ENCODE data around the gene PKD1. TPM values are rescaled to one million over a fixed set of nuclear protein-coding genes. Genes with fewer than 3 reads are reported as not detected.
"Not testable (repeated sequence)": the region's sequence is repeated elsewhere in the genome, so short reads cannot be mapped to it uniquely, and the experiment has no call there.

PKD1 gene
- total RNA-seq, 4 donors from 2014 or later = 168 to 376 (median 339) TPM

DNA sequence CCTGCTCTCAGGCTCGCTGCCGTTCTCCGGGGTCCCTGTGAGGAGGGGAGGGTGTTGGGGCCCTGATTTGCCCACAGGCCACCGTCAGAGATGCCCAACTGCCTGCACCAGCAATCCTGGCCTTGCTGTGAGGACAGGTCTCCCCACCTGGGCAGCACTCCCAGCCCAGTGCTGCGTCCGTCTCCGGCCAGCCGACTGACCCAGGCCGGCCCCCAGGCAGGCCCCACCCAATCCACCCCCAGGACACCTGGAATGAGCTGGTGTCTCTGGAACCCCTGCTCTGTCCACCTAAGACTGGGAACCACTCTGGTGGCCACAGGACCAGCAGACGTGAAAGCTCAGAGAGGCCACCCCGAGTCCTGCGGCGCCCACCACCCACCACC, 20.1 kb downstream of the PKD1 start:
- H3K9me3 ChIP-seq = no peaks in the 10 kb centered on the region
- TF ChIP-seq, protein P1, sequence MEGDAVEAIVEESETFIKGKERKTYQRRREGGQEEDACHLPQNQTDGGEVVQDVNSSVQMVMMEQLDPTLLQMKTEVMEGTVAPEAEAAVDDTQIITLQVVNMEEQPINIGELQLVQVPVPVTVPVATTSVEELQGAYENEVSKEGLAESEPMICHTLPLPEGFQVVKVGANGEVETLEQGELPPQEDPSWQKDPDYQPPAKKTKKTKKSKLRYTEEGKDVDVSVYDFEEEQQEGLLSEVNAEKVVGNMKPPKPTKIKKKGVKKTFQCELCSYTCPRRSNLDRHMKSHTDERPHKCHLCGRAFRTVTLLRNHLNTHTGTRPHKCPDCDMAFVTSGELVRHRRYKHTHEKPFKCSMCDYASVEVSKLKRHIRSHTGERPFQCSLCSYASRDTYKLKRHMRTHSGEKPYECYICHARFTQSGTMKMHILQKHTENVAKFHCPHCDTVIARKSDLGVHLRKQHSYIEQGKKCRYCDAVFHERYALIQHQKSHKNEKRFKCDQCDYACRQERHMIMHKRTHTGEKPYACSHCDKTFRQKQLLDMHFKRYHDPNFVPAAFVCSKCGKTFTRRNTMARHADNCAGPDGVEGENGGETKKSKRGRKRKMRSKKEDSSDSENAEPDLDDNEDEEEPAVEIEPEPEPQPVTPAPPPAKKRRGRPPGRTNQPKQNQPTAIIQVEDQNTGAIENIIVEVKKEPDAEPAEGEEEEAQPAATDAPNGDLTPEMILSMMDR (IDR thresholded peaks at IDR 0.05 in 4 of 5, conservative IDR thresholded peaks at IDR 0.05 in 1 of 5) = no peak
- TF ChIP-seq POLR2A (IDR thresholded peaks at IDR 0.05) = no peak
- H3K4me1 ChIP-seq = peaks cover 22 to 37% of the 10 kb centered on the region in 2 donors
- no peaks in the 10 kb centered on the region for H3K27me3 ChIP-seq
- H3K4me3 ChIP-seq = no peak overlapping the region
- H3K27ac ChIP-seq = peak overlapping the region in 2 of 4 donors; percentile 63 to 83
- in situ Hi-C loops (cut with MboI; ENCODE audit: low sequenced_read_pairs in 4 of 4) = no loop called here
- DNase-seq (no peak), ATAC-seq (no peak)
- intact Hi-C loops (cut with DNase I; ENCODE audit: low total_unique reads) = no loop called here
- peaks cover 0 to 31% of the 10 kb centered on the region in 2 donors for H3K36me3 ChIP-seq

DNA sequence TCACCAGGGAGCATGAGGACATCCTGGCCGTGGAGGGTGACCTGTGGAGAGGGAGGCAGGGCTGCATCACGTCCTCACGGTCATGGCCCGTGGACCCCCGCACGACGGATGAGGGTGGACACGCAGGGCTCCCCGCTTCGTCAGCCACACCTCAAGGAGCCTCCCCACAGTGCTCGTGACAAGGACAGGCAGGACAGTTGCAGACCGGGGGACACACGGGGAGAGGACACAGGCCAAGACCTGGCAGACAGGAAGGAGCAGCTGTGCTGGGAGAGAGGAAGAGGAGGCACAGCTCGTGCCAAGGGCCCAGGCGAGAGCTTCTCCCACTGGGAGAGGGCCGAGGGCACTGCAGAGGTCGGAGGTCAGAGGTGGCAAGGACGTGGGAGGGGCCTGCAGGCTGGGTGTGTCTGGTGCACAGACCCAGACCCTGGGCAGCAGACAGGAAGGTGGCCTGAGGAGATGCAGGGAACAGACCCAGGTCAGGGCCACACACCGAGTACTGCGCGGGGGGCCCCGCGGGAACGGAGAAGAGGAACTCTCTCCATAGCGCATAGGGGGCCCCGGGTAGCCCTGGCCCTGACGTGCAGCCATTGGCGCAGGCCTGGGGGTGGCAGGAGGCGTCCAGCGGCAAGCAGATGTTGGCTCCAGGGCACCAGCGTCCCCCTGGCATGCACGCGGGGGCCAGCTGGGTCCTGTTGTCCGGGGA, 20.7 kb downstream of the PKD1 start:
- H3K9me3 ChIP-seq; in situ Hi-C loops (cut with MboI; ENCODE audit: low sequenced_read_pairs in 4 of 4); H3K27me3 ChIP-seq; intact Hi-C loops (cut with DNase I; ENCODE audit: low total_unique reads); ATAC-seq; H3K4me3 ChIP-seq: not testable (repeated sequence)
- Histone ChIP-seq H3K27ac (peak overlapping the region; percentile 33 to 83 (median 51)), H3K4me1 (peaks cover 18 to 31% of the 10 kb centered on the region in 2 donors), H3K36me3 (peaks cover 0 to 37% of the 10 kb centered on the region in 2 donors)
- peak; percentile 30 to 74 for DNase-seq

DNA sequence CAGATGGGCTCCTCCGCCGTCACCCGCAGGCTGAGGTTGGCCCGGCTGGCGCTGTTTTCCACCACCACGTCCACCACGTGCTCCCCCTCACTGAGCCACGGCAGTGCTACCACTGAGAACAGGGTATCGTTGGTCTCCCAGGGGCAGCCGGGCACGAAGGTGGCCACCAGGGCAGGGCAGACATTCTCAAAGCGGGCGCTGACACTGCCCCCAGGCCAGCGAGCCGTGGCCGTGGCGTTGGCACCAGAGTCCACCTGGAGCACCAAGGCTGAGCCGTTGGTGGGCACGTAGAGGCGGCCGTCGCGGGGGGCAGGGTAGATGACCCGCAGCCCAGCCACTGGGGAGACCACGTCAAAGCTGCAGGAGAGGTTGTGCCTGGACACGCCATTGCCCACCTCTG, 21.5 kb downstream of the PKD1 start:
- H3K27me3 ChIP-seq; intact Hi-C loops (cut with DNase I; ENCODE audit: low total_unique reads); H3K4me3 ChIP-seq; H3K9me3 ChIP-seq; DNase-seq; in situ Hi-C loops (cut with MboI; ENCODE audit: low sequenced_read_pairs in 4 of 4); ATAC-seq: not testable (repeated sequence)
- Histone ChIP-seq H3K36me3 (peaks cover 0 to 43% of the 10 kb centered on the region in 2 donors), H3K27ac (peak overlapping the region in 3 of 4 donors; percentile 18 to 83 (median 63)), H3K4me1 (peaks cover 18 to 24% of the 10 kb centered on the region in 2 donors)

DNA sequence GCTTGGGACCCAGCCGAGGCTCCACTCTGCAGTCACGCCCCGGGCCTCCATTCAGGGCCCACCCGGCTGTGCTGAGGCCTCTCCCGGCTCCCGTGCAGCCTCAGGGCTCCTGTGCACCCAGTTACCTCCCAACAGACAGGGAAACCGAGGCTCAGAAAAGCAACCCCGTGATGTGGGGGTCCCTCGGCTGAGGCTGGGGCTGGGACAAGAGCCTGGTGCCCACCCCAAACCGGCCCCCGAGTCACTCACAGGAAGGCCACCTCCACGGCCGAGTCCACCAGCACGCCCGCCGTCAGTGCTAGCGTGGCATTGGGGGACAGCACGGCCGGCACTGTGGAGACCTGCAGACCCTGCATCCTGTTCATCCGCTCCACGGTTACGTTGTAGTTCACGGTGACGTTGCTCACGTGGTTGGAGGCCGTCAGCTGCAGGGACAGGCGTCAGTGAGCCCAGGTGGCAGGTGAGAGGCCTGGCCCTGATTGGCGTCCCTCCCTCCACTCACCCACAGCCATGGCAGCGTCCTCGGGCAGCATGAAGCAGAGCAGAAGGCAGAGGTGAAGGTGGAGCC, 23.1 kb downstream of the PKD1 start:
- DNase-seq; H3K27me3 ChIP-seq; H3K4me3 ChIP-seq; H3K9me3 ChIP-seq; ATAC-seq; intact Hi-C loops (cut with DNase I; ENCODE audit: low total_unique reads); in situ Hi-C loops (cut with MboI; ENCODE audit: low sequenced_read_pairs in 4 of 4); H3K27ac ChIP-seq: not testable (repeated sequence)
- peaks cover 0 to 53% of the 10 kb centered on the region in 2 donors for H3K36me3 ChIP-seq
- H3K4me1 ChIP-seq = peaks cover 10 to 12% of the 10 kb centered on the region in 2 donors

DNA sequence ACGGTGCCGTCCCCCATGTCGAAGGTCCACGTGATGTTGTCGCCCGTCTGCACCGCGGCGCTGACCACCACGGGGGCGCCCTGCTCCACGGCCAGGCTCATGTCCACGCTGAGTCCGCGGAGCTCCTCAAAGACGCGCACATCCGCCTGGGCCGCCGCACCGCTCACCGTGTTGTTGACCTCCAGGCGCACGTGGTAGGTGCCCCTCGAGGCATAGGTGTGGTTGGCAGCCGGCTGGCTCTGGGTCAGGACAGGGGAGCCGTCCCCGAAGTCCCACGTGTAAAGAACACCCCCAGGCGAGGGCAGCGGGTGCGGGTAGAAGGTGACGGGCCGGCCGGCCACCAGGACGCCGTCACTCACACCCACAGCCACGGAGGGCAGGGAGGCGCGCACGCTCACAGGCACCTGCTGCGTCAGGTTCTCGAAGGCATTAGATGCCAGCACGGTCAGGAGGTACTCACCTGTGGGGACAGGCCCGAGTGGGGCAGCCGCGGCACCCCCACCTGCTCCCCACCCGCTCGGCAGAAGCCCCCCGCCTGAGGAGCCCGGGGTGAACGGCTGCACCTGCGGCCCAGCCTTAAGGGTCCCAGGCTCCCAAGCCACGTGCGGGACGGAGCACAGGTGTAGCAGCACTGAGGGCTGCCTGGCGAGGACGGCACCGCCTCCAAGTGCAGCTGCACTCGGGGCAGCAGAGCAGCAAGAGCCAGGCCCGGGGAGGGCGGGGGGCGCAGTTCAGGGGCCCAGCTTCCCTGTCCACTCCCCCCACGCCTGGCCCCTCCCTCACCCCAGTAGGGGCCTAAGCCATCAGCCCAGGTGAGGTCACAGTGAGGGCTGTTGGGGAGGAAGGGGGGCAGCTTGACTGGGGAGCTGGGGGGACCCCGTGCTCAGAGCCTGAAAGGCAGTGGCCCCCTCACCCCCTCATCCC, 24.0 kb downstream of the PKD1 start:
- H3K9me3 ChIP-seq; H3K27me3 ChIP-seq; intact Hi-C loops (cut with DNase I; ENCODE audit: low total_unique reads); in situ Hi-C loops (cut with MboI; ENCODE audit: low sequenced_read_pairs in 4 of 4); H3K4me3 ChIP-seq; ATAC-seq; DNase-seq; H3K4me1 ChIP-seq: not testable (repeated sequence)
- Histone ChIP-seq H3K27ac (peak overlapping the region in 2 of 4 donors; percentile 58 to 64), H3K36me3 (peaks cover 0 to 61% of the 10 kb centered on the region in 2 donors)

DNA sequence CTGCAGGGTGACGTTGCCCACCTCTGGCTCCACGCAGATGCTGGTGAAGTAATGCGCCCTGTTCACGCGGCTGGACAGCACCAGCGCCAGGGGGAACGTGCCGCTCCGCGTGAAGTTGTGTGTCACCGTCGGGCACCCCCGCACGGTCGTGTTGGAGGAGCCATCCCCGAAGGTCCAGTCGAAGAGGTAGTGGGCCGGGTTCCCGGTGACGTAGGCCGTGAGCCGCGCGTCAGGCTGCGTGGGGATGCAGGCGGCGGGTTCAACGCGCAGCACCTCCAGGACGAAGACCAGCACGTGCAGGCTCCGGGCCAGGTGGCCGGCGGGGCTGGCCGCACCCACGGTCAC, 24.7 kb downstream of the PKD1 start:
- H3K27me3 ChIP-seq; H3K9me3 ChIP-seq; H3K4me3 ChIP-seq; H3K4me1 ChIP-seq; intact Hi-C loops (cut with DNase I; ENCODE audit: low total_unique reads); DNase-seq; in situ Hi-C loops (cut with MboI; ENCODE audit: low sequenced_read_pairs in 4 of 4): not testable (repeated sequence)
- H3K27ac ChIP-seq = peak overlapping the region in 3 of 4 donors; percentile 58 to 66 (median 64)
- ATAC-seq = peak in 1 of 2 donors; percentile 46
- H3K36me3 ChIP-seq = peaks cover 0 to 65% of the 10 kb centered on the region in 2 donors

DNA sequence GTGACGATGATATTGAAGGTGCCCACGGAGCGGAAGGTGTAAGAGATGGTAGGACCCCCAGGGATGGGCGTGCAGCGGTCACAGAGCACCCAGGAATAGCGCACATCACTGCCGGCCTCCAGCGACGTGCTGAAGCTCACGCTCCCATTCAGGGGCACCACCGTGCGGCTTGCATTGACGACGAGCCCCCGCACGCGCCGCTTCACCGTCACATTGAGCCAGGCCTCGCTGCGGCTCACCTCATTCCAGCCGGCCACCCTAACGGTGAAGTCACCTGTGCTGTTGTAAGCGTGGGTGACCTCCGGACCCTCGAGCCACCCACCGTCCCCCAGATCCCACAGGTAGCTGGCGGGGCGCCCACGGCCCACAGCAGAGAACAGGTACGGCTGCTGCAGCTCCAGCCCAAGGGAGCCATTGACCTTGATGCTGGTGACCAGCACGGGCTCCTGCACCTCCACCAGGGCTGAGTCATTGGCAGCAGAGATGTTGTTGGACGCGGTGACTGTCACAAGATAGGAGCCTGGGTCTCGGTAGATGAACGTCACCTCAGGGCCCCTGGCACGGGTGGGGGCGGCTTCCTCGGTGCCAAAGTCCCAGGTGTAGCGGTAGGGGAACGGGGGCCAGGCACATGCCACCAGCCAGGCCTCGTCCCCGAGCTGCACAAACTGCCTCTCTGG, 25.2 kb downstream of the PKD1 start:
- intact Hi-C loops (cut with DNase I; ENCODE audit: low total_unique reads); H3K4me1 ChIP-seq; H3K9me3 ChIP-seq; H3K4me3 ChIP-seq; H3K27me3 ChIP-seq; in situ Hi-C loops (cut with MboI; ENCODE audit: low sequenced_read_pairs in 4 of 4): not testable (repeated sequence)
- ATAC-seq = peak; percentile 80 to 91
- peak overlapping the region in 3 of 4 donors; percentile 58 to 66 (median 64) for H3K27ac ChIP-seq
- DNase-seq = peak in 1 of 2 donors; percentile 76
- peaks cover 0 to 69% of the 10 kb centered on the region in 2 donors for H3K36me3 ChIP-seq

DNA sequence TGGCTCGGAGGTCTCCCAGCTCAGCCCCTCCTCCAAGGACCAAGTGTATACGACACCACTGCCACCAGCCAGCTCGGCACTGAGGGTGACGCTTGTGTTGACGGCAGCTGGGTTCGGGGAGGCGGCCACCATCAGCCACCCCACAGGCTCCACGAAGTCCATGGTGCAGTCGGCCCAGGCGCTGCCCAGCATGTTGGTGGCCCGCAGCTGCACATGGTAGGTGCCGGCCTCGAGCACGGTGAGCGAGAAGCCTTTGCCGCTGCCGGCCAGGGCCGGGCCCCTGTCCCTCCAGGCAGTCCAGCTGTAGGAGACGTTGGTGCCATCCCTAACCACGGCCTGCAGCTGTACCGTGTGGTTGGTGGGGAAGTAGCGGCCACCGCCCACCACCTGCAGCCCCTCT, 25.8 kb downstream of the PKD1 start:
- H3K9me3 ChIP-seq; H3K4me1 ChIP-seq; ATAC-seq; H3K4me3 ChIP-seq; in situ Hi-C loops (cut with MboI; ENCODE audit: low sequenced_read_pairs in 4 of 4); intact Hi-C loops (cut with DNase I; ENCODE audit: low total_unique reads); H3K27me3 ChIP-seq; DNase-seq: not testable (repeated sequence)
- Histone ChIP-seq H3K36me3 (peaks cover 0 to 73% of the 10 kb centered on the region in 2 donors), H3K27ac (peak overlapping the region in 3 of 4 donors; percentile 41 to 66 (median 64))

DNA sequence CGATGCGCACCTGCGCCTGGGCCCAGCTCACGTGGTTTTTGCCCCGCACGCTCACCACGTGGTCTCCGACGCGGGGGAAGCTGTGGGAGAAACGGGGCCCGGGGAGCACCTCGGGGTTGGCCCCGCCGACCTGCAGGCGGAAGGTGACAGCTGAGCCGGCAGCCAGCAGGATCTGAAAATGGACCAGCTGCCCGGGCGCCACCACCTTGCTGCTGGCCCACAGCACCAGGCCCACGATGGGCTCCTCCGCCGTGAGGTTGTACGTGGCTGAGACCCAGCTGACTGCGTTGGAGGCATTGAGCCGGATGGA, 26.5 kb downstream of the PKD1 start:
- H3K27me3 ChIP-seq; H3K27ac ChIP-seq; H3K4me3 ChIP-seq; in situ Hi-C loops (cut with MboI; ENCODE audit: low sequenced_read_pairs in 4 of 4); DNase-seq; ATAC-seq; H3K4me1 ChIP-seq; intact Hi-C loops (cut with DNase I; ENCODE audit: low total_unique reads); H3K9me3 ChIP-seq: not testable (repeated sequence)
- peaks cover 0 to 71% of the 10 kb centered on the region in 2 donors for H3K36me3 ChIP-seq
